ENCODE measurements around the gene ASB10. TPM values are rescaled to one million over a fixed set of nuclear protein-coding genes. Genes with fewer than 3 reads are reported as not detected.

Gene ASB10, protein sequence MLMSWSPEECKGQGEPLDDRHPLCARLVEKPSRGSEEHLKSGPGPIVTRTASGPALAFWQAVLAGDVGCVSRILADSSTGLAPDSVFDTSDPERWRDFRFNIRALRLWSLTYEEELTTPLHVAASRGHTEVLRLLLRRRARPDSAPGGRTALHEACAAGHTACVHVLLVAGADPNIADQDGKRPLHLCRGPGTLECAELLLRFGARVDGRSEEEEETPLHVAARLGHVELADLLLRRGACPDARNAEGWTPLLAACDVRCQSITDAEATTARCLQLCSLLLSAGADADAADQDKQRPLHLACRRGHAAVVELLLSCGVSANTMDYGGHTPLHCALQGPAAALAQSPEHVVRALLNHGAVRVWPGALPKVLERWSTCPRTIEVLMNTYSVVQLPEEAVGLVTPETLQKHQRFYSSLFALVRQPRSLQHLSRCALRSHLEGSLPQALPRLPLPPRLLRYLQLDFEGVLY
- total RNA-seq, result not detected in 2 replicates

DNA sequence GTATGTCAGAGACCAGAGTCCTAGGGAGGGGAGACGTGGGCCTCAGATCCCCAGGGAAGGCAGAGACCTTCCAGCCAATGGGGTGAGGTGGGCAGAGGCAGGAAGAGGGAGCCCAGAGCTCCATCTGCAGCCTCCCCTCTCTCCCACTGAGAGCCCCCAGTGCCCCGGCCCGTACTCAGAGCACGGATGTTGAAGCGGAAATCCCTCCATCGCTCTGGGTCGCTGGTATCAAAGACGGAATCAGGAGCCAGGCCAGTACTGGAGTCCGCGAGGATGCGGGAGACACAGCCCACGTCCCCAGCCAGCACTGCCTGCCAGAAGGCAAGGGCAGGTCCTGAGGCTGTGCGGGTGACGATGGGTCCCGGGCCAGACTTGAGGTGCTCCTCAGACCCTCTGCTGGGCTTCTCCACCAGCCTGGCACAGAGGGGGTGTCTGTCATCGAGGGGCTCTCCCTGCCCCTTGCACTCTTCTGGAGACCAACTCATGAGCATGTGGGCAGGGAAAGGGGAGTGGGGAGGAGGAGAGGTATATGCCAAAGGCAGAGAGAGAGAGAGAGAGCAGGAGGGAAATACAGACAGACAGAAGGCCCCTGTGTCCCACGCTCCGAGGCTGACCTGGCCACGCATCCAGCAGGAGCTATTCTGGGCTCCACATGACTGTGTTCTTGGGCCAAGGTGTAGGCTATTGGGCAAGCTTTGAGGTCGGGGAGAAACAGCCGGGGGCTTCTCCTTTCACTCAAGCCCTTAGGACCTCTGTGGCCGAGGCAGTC, at the start of gene ASB10:
ASB10 (minus strand) TSS at position 611 of the 769 bp plus-strand sequence; CDS start at position 491, 120 bp downstream.

DNA sequence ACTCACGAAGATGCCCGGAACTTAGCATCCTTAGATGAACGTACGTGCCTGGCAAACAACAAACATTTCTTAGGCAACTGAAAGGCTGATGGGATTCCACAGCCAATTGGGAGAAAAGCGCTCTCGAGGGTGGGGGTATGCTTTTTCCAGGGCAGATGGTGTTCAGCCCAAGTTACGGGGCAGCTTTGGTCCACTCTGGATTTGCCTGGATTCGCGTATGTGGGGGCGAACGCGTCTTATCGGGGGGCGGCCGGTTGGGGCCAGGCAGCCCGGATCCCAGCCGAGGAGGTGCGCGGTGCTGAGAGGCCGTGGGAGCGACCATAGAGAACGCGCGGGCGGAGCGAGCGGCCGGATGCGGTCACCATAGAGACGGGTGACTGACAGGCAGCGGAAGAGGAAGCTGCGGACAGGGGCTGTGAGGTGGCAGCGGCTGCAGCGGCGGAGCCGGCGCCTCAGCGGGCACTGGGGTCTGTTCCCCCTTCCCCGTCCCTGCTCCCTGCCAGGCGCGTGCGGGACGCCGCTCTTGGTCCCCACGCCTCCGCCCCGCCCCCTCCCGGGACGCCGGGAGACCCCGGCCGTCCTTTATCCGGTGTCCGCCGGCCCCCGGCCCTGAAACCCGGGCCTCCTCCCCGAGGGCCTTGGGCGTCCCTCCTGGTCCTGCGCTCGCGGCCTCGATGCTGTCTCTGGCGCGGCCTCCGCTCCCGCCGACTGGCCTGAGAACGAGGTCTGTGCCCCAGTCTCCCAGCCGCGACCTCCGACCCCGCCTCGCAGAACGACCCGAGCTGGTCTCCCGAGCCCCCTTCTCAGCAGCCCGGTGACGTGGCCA, 45.3 kb upstream of the ASB10 start, which contains the start of gene CHPF2:
CHPF2 (plus strand) TSS at position 393 of the 826 bp plus-strand sequence. CDS start 1,529 bp downstream, outside the sequence.

GRCh38 chr7:151226875-151227782, 40.1 kb upstream of the ASB10 start, which contains the start of gene ABCF2:
Gene ABCF2, minus strand, starts transcription at chr7:151227205. Its CDS starts 747 bp downstream, at chr7:151226458.

GRCh38 chr7:151210087-151210854, 23.2 kb upstream of the ASB10 start, which contains the start of gene H2BK1:
Gene H2BK1, minus strand, starts transcription at chr7:151210488. Its CDS starts 170 bp downstream, at chr7:151210318.

GRCh38 chr7:151167197-151167961, 19.7 kb downstream of the ASB10 start, which contains the start of gene GBX1:
Gene GBX1, minus strand, starts transcription at chr7:151167694. Its CDS starts 146 bp downstream, at chr7:151167548.

Other genes with a start within 250 kb of the ASB10 start
- gene KCNH2, start 208.9 kb downstream of the ASB10 start, total RNA-seq, result under 0.01 and 0.17 TPM in 2 replicates
- gene NOS3, start 196.2 kb downstream of the ASB10 start, total RNA-seq, result 0.17 and 0.32 TPM in 2 replicates
- gene ATG9B, start 162.8 kb downstream of the ASB10 start, total RNA-seq, result under 0.01 TPM in 2 replicates
- gene ABCB8, start 158.8 kb downstream of the ASB10 start, total RNA-seq, result 17.8 and 20.8 TPM in 2 replicates
- 0.09 TPM in 1 of 2 replicates, not detected in the other for gene ASIC3, start 138.7 kb downstream of the ASB10 start, total RNA-seq
- gene CDK5, start 129.4 kb downstream of the ASB10 start, total RNA-seq, result 29.6 TPM in 2 replicates
- 53.1 and 64.0 TPM in 2 replicates for gene SLC4A2, start 127.7 kb downstream of the ASB10 start, total RNA-seq
- gene FASTK, start 106.4 kb downstream of the ASB10 start, total RNA-seq, result 55.0 and 57.5 TPM in 2 replicates
- gene TMUB1, start 103.8 kb downstream of the ASB10 start, total RNA-seq, result 11.6 and 15.6 TPM in 2 replicates
- gene AGAP3, start 100.8 kb downstream of the ASB10 start, total RNA-seq, result 34.2 and 40.8 TPM in 2 replicates
- gene GBX1, start 19.6 kb downstream of the ASB10 start, total RNA-seq, result not detected in 2 replicates
- gene H2BK1, start 23.2 kb upstream of the ASB10 start, total RNA-seq, result not detected in 2 replicates
- gene ABCF2, start 40.0 kb upstream of the ASB10 start, total RNA-seq, result 31.0 and 42.7 TPM in 2 replicates
- 37.0 and 49.8 TPM in 2 replicates for gene CHPF2, start 45.2 kb upstream of the ASB10 start, total RNA-seq
- gene SMARCD3, start 61.4 kb upstream of the ASB10 start, total RNA-seq, result 31.8 and 33.4 TPM in 2 replicates
- 32.5 and 49.4 TPM in 2 replicates for gene NUB1, start 154.6 kb upstream of the ASB10 start, total RNA-seq
- 0.95 and 3.8 TPM in 2 replicates for gene WDR86, start 222.8 kb upstream of the ASB10 start, total RNA-seq

Data from bronchial smooth muscle cell (primary cell).